Measurements from ENCODE around the gene SMURF1.

Gene SMURF1

GRCh38 chr7:98998821-98999725 is 144.8 kb downstream of the SMURF1 start:
- peaks cover 96% of the 10 kb centered on the region for H3K36me3 ChIP-seq
- H3K27me3 ChIP-seq: no peaks in the 10 kb centered on the region
- TF ChIP-seq Cebpa-rat (IDR thresholded peaks at IDR 0.05): no peak
- no peak overlapping the region for H3K27ac ChIP-seq
- H3K4me2 ChIP-seq: no peak overlapping the region
- H3K9ac ChIP-seq: no peak overlapping the region
- no peaks in the 10 kb centered on the region for H4K20me1 ChIP-seq
- no peaks in the 10 kb centered on the region for H3K9me3 ChIP-seq
- H3K4me1 ChIP-seq: peaks cover 29% of the 10 kb centered on the region
- H3K4me3 ChIP-seq: no peak overlapping the region

GRCh38 chr7:98997846-98998245 is 146.1 kb downstream of the SMURF1 start:
- no peak for TF ChIP-seq Cebpa-rat (IDR thresholded peaks at IDR 0.05)
- Histone ChIP-seq H3K4me1 (peaks cover 17% of the 10 kb centered on the region), H3K9me3 (no peaks in the 10 kb centered on the region), H3K9ac (no peak overlapping the region), H3K4me3 (no peak overlapping the region), H3K27me3 (no peaks in the 10 kb centered on the region), H3K36me3 (peaks cover 98% of the 10 kb centered on the region), H3K4me2 (no peak overlapping the region), H3K27ac (no peak overlapping the region), H4K20me1 (no peaks in the 10 kb centered on the region)

- H3K4me2 ChIP-seq: peak overlapping the region; percentile 20
- TF ChIP-seq Cebpa-rat (IDR thresholded peaks at IDR 0.05): no peak
- 0 out of 2 replicates have a peak overlapping the region, but pooled peaks have one; percentile 38 for H3K9ac ChIP-seq
- no peaks in the 10 kb centered on the region; the same call in 1 of the 2 replicates for H4K20me1 ChIP-seq
- H3K27ac ChIP-seq: 0 out of 2 replicates have a peak overlapping the region, but pooled peaks have one; percentile 38
- H3K36me3 ChIP-seq: peaks cover 100% of the 10 kb centered on the region
- no peaks in the 10 kb centered on the region for H3K9me3 ChIP-seq
- H3K4me1 ChIP-seq: peaks cover 14% of the 10 kb centered on the region; the same call in 1 of the 2 replicates
- no peaks in the 10 kb centered on the region for H3K27me3 ChIP-seq
- no peak overlapping the region for H3K4me3 ChIP-seq
These were observed 147.8 kb downstream of the SMURF1 start for GRCh38 chr7:98996150-98996552.

- Histone ChIP-seq H3K27ac (no peak overlapping the region), H3K9ac (no peak overlapping the region), H3K4me2 (peak overlapping the region; percentile 20), H3K4me3 (no peak overlapping the region), H4K20me1 (no peaks in the 10 kb centered on the region; the same call in 1 of the 2 replicates), H3K36me3 (peaks cover 100% of the 10 kb centered on the region), H3K27me3 (no peaks in the 10 kb centered on the region), H3K9me3 (no peaks in the 10 kb centered on the region), H3K4me1 (peaks cover 19% of the 10 kb centered on the region; the same call in 1 of the 2 replicates)
- no peak for TF ChIP-seq Cebpa-rat (IDR thresholded peaks at IDR 0.05)
These were observed 148.3 kb downstream of the SMURF1 start for GRCh38 chr7:98995523-98996149.

- TF ChIP-seq Cebpa-rat (IDR thresholded peaks at IDR 0.05): no peak
- no peak overlapping the region for H3K27ac ChIP-seq
- H3K9ac ChIP-seq: no peak overlapping the region
- H3K27me3 ChIP-seq: no peaks in the 10 kb centered on the region
- H4K20me1 ChIP-seq: peaks cover 3% of the 10 kb centered on the region; the same call in 1 of the 2 replicates
- H3K4me1 ChIP-seq: peaks cover 19% of the 10 kb centered on the region; the same call in 1 of the 2 replicates
- H3K9me3 ChIP-seq: no peaks in the 10 kb centered on the region
- H3K4me2 ChIP-seq: no peak overlapping the region
- H3K4me3 ChIP-seq: no peak overlapping the region
- H3K36me3 ChIP-seq: peaks cover 100% of the 10 kb centered on the region
These were observed 148.8 kb downstream of the SMURF1 start for GRCh38 chr7:98995111-98995510.

GRCh38 chr7:98994046-98994944 is 149.6 kb downstream of the SMURF1 start:
- Histone ChIP-seq H3K9ac (no peak overlapping the region), H3K4me2 (no peak overlapping the region), H3K9me3 (no peaks in the 10 kb centered on the region), H3K36me3 (peaks cover 100% of the 10 kb centered on the region), H4K20me1 (peaks cover 7% of the 10 kb centered on the region; the same call in 1 of the 2 replicates), H3K27ac (no peak overlapping the region), H3K4me3 (no peak overlapping the region), H3K27me3 (no peaks in the 10 kb centered on the region), H3K4me1 (peaks cover 24% of the 10 kb centered on the region)
- no peak for TF ChIP-seq Cebpa-rat (IDR thresholded peaks at IDR 0.05)

- H3K36me3 ChIP-seq: peaks cover 100% of the 10 kb centered on the region
- H3K4me2 ChIP-seq: no peak overlapping the region
- H3K9ac ChIP-seq: no peak overlapping the region
- peaks cover 7% of the 10 kb centered on the region; the same call in 1 of the 2 replicates for H4K20me1 ChIP-seq
- H3K4me1 ChIP-seq: peaks cover 34% of the 10 kb centered on the region
- H3K4me3 ChIP-seq: no peak overlapping the region
- no peak overlapping the region for H3K27ac ChIP-seq
- TF ChIP-seq Cebpa-rat (IDR thresholded peaks at IDR 0.05): no peak
- no peaks in the 10 kb centered on the region for H3K9me3 ChIP-seq
- no peaks in the 10 kb centered on the region for H3K27me3 ChIP-seq
These were observed 150.6 kb downstream of the SMURF1 start for GRCh38 chr7:98993024-98993897.

GRCh38 chr7:98992076-98992475 is 151.8 kb downstream of the SMURF1 start:
- H3K4me3 ChIP-seq: no peak overlapping the region
- no peak for TF ChIP-seq Cebpa-rat (IDR thresholded peaks at IDR 0.05)
- peaks cover 45% of the 10 kb centered on the region for H3K4me1 ChIP-seq
- H3K9ac ChIP-seq: no peak overlapping the region
- 0 out of 2 replicates have a peak overlapping the region, but pooled peaks have one; percentile 20 for H3K27ac ChIP-seq
- peaks cover 100% of the 10 kb centered on the region for H3K36me3 ChIP-seq
- no peak overlapping the region for H3K4me2 ChIP-seq
- no peaks in the 10 kb centered on the region for H3K9me3 ChIP-seq
- H4K20me1 ChIP-seq: peaks cover 7% of the 10 kb centered on the region; the same call in 1 of the 2 replicates
- H3K27me3 ChIP-seq: no peaks in the 10 kb centered on the region

All from BLaER1 (cell line).